OCI-LY7 (cell line): ENCODE data around the gene TAMALIN.

Source experiments
- CTCF ChIP-seq: fragments of 200-600 bp; sonication (generic); conservative IDR thresholded peaks from 2 replicates; pipeline ENCODE4 v1.5.1; 2014; ENCODE audit warnings: mild to moderate bottlenecking, antibody characterized with exemption, low read length, moderate library complexity, mixed read lengths
- EZH2phosphoT487 ChIP-seq: fragments of 200-600 bp; sonication (generic); IDR thresholded peaks from 2 replicates; pipeline ENCODE4 v1.6.1; 2018; ENCODE audit warnings: low read depth, borderline replicate concordance, mild to moderate bottlenecking, mixed run types, antibody characterized with exemption, low read length, moderate library complexity, mixed read lengths

- no peak for TF ChIP-seq CTCF
- TF ChIP-seq EZH2phosphoT487: no peak
Observed at GRCh38 chr12:52045794-52046199, 39.1 kb downstream of the TAMALIN start.
